Renal cortical epithelial cell (primary cell): Measurements from ENCODE around the gene ANO9. TPM values are rescaled to one million over a fixed set of nuclear protein-coding genes. Genes with fewer than 3 reads are reported as not detected.
A peak's percentile ranks its signal among the peaks of the same experiment; 100 is the strongest.
"Not testable (repeated sequence)": the region's sequence is repeated elsewhere in the genome, so short reads cannot be mapped to it uniquely, and the experiment has no call there.

Experiments used
- DNase-seq: peaks from one replicate; pipeline ENCODE4 v3.0.0-alpha.2; 2011; ENCODE audit warnings: low read depth
- total RNA-seq: library from RNA; depleted of rRNA; stranded (reverse); fragments of >200 nt; gene quantifications from 2 replicates; pipeline ENCODE4 v1.2.3, GENCODE V29; 2014

ANO9 gene
- total RNA-seq, 1 donor from 2014 or later, result 10.8 TPM

GRCh38 chr11:403021-403760 is 38.6 kb downstream of the ANO9 start:
- DNase-seq, result no peak

GRCh38 chr11:401196-401595 is 40.6 kb downstream of the ANO9 start:
- not testable (repeated sequence) for DNase-seq

- DNase-seq, result no peak
Observed at GRCh38 chr11:400241-400689, 41.5 kb downstream of the ANO9 start.

- DNase-seq, result no peak
Observed at GRCh38 chr11:399731-400211, 42.0 kb downstream of the ANO9 start.

- no peak for DNase-seq
Observed at GRCh38 chr11:398826-399225, 43.0 kb downstream of the ANO9 start.

- peak; percentile 45 for DNase-seq
Observed at GRCh38 chr11:396948-397548, 44.8 kb downstream of the ANO9 start.

GRCh38 chr11:396511-396947 is 45.3 kb downstream of the ANO9 start:
- DNase-seq, result peak; percentile 46

- DNase-seq, result no peak
Observed at GRCh38 chr11:395866-396265, 45.9 kb downstream of the ANO9 start.

GRCh38 chr11:394858-395655 is 46.8 kb downstream of the ANO9 start:
- DNase-seq, result no peak

GRCh38 chr11:394034-394857 is 47.6 kb downstream of the ANO9 start, which contains the start of gene PKP3:
Gene PKP3 (plus strand): TSS chr11:394209. CDS start chr11:394293, 84 bp downstream.
- DNase-seq, result no peak

- DNase-seq, result peak; percentile 65
Observed at GRCh38 chr11:393219-394033, 48.4 kb downstream of the ANO9 start.

GRCh38 chr11:392102-392777 is 49.6 kb downstream of the ANO9 start:
- no peak for DNase-seq

GRCh38 chr11:391117-392017 is 50.4 kb downstream of the ANO9 start:
- no peak for DNase-seq

- no peak for DNase-seq
Observed at GRCh38 chr11:390175-390574, 51.6 kb downstream of the ANO9 start.

GRCh38 chr11:389369-389768 is 52.4 kb downstream of the ANO9 start:
- DNase-seq, result not testable (repeated sequence)

GRCh38 chr11:387193-387793 is 54.5 kb downstream of the ANO9 start:
- no peak for DNase-seq

GRCh38 chr11:386483-386882 is 55.3 kb downstream of the ANO9 start:
- DNase-seq, result no peak

GRCh38 chr11:385594-386351 is 56.0 kb downstream of the ANO9 start:
- DNase-seq, result no peak
